T-helper 1 cell treated with Interleukin-12 subunit alpha and Interleukin-12 subunit beta and Interleukin-4 antibody, amounts not matched to agents 30 ng/mL and 1 ng/mL, for 36 hours (primary cell): ENCODE measurements around the gene SPTBN1. TPM values are rescaled to one million over a fixed set of nuclear protein-coding genes. Genes with fewer than 3 reads are reported as not detected.

Experiments
- intact Hi-C: fragments of 100-400 bp; cut with micrococcal nuclease; formaldehyde crosslinking; loops from one replicate; pipeline ENCODE4 v1.15.1; 2024
- total RNA-seq: library from RNA; stranded (reverse); gene quantifications from 2 replicates; pipeline ENCODE4 v1.2.3, GENCODE V29; 2022

Gene SPTBN1
- total RNA-seq, 1 donor from 2014 or later = 186 TPM

- intact Hi-C loops = no loop called here
Observed at GRCh38 chr2:54549917-54550518, 93.9 kb downstream of the SPTBN1 start.

GRCh38 chr2:54550547-54550946, 94.4 kb downstream of the SPTBN1 start:
- intact Hi-C loops = no loop called here

- intact Hi-C loops = no loop called here
Observed at GRCh38 chr2:54551123-54551756, 95.1 kb downstream of the SPTBN1 start.

GRCh38 chr2:54553075-54553474, 96.9 kb downstream of the SPTBN1 start:
- intact Hi-C loops = no loop called here

- intact Hi-C loops = no loop called here
Observed at GRCh38 chr2:54553775-54554174, 97.6 kb downstream of the SPTBN1 start.

GRCh38 chr2:54555318-54555837, 99.3 kb downstream of the SPTBN1 start:
- intact Hi-C loops = loop anchor here (5.0 kb wide), 1 partner anchor 643 kb away; no protein-coding TSS in a partner anchor

GRCh38 chr2:54556621-54557121, 100.5 kb downstream of the SPTBN1 start:
- intact Hi-C loops = loop anchor here (1.0 to 5.0 kb wide), 2 partner anchors 34 to 644 kb away; no protein-coding TSS in a partner anchor

GRCh38 chr2:54557211-54557600, 101.1 kb downstream of the SPTBN1 start:
- intact Hi-C loops = loop anchor here (1.0 to 5.0 kb wide), 2 partner anchors 35 to 645 kb away; no protein-coding TSS in a partner anchor

- intact Hi-C loops = loop anchor here (1.0 to 5.0 kb wide), 7 partner anchors 10 to 645 kb away; partner anchors contain the start of gene EML6
Observed at GRCh38 chr2:54557601-54558187, 101.6 kb downstream of the SPTBN1 start.

- intact Hi-C loops = loop anchor here (1.0 to 5.0 kb wide), 7 partner anchors 11 to 646 kb away; partner anchors contain the start of gene EML6
Observed at GRCh38 chr2:54558188-54559005, 102.3 kb downstream of the SPTBN1 start.

GRCh38 chr2:54559006-54559445, 102.9 kb downstream of the SPTBN1 start:
- intact Hi-C loops = loop anchor here (1.0 to 5.0 kb wide), 4 partner anchors 16 to 647 kb away; no protein-coding TSS in a partner anchor

- intact Hi-C loops = loop anchor here (1.0 to 5.0 kb wide), 7 partner anchors 10 to 647 kb away; partner anchors contain the start of gene ACYP2
Observed at GRCh38 chr2:54559593-54560145, 103.5 kb downstream of the SPTBN1 start.

- intact Hi-C loops = loop anchor here (1.0 to 2.0 kb wide), 3 partner anchors 9 to 445 kb away; partner anchors contain the start of gene ACYP2
Observed at GRCh38 chr2:54560146-54560881, 104.2 kb downstream of the SPTBN1 start.

- intact Hi-C loops = loop anchor here (2.0 kb wide), 1 partner anchor 120 kb away; no protein-coding TSS in a partner anchor
Observed at GRCh38 chr2:54561010-54561409, 104.9 kb downstream of the SPTBN1 start.

GRCh38 chr2:54564439-54564838, 108.3 kb downstream of the SPTBN1 start:
- intact Hi-C loops = no loop called here

- intact Hi-C loops = no loop called here
Observed at GRCh38 chr2:54565551-54565950, 109.4 kb downstream of the SPTBN1 start.

- intact Hi-C loops = no loop called here
Observed at GRCh38 chr2:54566896-54567295, 110.8 kb downstream of the SPTBN1 start.

GRCh38 chr2:54568876-54569321, 112.8 kb downstream of the SPTBN1 start:
- intact Hi-C loops = loop anchor here (1.0 kb wide), 1 partner anchor 9 kb away; no protein-coding TSS in a partner anchor

- intact Hi-C loops = loop anchor here (1.0 to 5.0 kb wide), 7 partner anchors 10 to 1122 kb away; partner anchors contain the start of genes ASB3, CHAC2, ERLEC1 and PNPT1
Observed at GRCh38 chr2:54569745-54570301, 113.7 kb downstream of the SPTBN1 start.
